ENCODE data around the gene GRAMD2B.

GRCh38 chr5:126481243-126481642 lies 58.0 kb downstream of the GRAMD2B start:
- TF ChIP-seq POLR2A (IDR thresholded peaks at IDR 0.05) (no peak), CTCF (IDR thresholded peaks at IDR 0.05) (no peak)

Data from Peyer's patch (tissue), 4 donors.